Ishikawa (cell line): ENCODE results near the gene LIPG.

Experiments
- CEBPB ChIP-seq: IDR thresholded peaks from 2 replicates; pipeline ENCODE4 v1.6.1; 2012
- CREB1 ChIP-seq: IDR thresholded peaks from 2 replicates; pipeline ENCODE4 v1.6.1; 2012; ENCODE audit warnings: low read depth
- FOXM1 ChIP-seq: IDR thresholded peaks from 2 replicates; pipeline ENCODE4 v1.6.1; 2012; ENCODE audit warnings: low read depth, borderline replicate concordance

DNA sequence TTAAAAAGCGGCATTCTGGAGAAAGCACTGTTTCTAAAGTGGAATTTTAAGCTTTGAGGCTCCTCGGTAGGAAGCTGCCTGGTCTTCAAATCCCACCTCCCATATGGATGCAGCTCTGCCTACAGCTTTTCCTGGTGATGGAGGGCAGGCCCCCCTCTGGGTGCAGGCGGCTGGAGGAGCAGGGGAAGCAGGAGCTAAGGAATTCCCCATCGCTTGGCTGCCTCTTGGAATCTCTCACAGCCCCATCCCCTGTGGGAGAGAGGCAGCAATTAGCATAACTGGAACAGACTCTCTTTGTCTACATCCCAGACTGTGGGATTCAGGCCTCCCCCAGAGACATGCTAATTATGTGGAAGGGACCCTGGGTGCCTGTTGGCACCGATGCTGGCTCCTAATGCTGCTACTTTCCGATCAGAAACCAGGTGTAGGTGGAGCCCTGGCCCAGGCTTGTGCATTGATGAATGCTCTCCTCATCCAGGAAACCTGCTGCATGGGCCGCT is 51.3 kb downstream of the LIPG start:
- TF ChIP-seq FOXM1: no peak; the same call in none of the 2 replicates
- no peak for TF ChIP-seq CREB1
- no peak for TF ChIP-seq CEBPB
